CD1c-positive myeloid dendritic cell (primary cell): Measurements from ENCODE around the gene SMIM38.

Source experiments
- DNase-seq: peaks from one replicate; pipeline ENCODE4 v3.0.0-alpha.2; 2016; ENCODE audit errors: extremely low spot score

The SMIM38 gene

GRCh38 chr11:69159150-69159852, 3.6 kb downstream of the SMIM38 start:
- no peak for DNase-seq

GRCh38 chr11:69160296-69161116, 4.8 kb downstream of the SMIM38 start:
- DNase-seq: no peak

- DNase-seq: no peak
Observed at GRCh38 chr11:69161117-69161407, 5.3 kb downstream of the SMIM38 start.

GRCh38 chr11:69162505-69162904, 6.8 kb downstream of the SMIM38 start:
- DNase-seq: no peak

- DNase-seq: no peak
Observed at GRCh38 chr11:69163842-69164241, 8.1 kb downstream of the SMIM38 start.

- no peak for DNase-seq
Observed at GRCh38 chr11:69164824-69165223, 9.1 kb downstream of the SMIM38 start.

- DNase-seq: no peak
Observed at GRCh38 chr11:69165775-69166174, 10.0 kb downstream of the SMIM38 start.

GRCh38 chr11:69166218-69167115, 10.7 kb downstream of the SMIM38 start:
- peak; percentile 79 for DNase-seq

GRCh38 chr11:69167130-69167915, 11.6 kb downstream of the SMIM38 start:
- no peak for DNase-seq

GRCh38 chr11:69167916-69168691, 12.4 kb downstream of the SMIM38 start:
- DNase-seq: no peak

GRCh38 chr11:69169479-69169878, 13.7 kb downstream of the SMIM38 start:
- no peak for DNase-seq

GRCh38 chr11:69170704-69171103, 15.0 kb downstream of the SMIM38 start:
- DNase-seq: no peak

- DNase-seq: no peak
Observed at GRCh38 chr11:69171476-69172240, 15.9 kb downstream of the SMIM38 start.

GRCh38 chr11:69172674-69173073, 16.9 kb downstream of the SMIM38 start:
- DNase-seq: peak; percentile 16

- DNase-seq: no peak
Observed at GRCh38 chr11:69173331-69173730, 17.6 kb downstream of the SMIM38 start.

GRCh38 chr11:69173925-69174581, 18.3 kb downstream of the SMIM38 start:
- no peak for DNase-seq

- DNase-seq: no peak
Observed at GRCh38 chr11:69174841-69175240, 19.1 kb downstream of the SMIM38 start.

GRCh38 chr11:69178819-69179482, 23.2 kb downstream of the SMIM38 start:
- DNase-seq: no peak

- DNase-seq: no peak
Observed at GRCh38 chr11:69180226-69180625, 24.5 kb downstream of the SMIM38 start.
